ENCODE measurements around the gene XRCC5.

XRCC5 gene

GRCh38 chr2:216233281-216233995, 124.3 kb downstream of the XRCC5 start:
- DNase-seq (ENCODE audit: low spot score), result no peak

- no peak for DNase-seq (ENCODE audit: low spot score)
Measured at GRCh38 chr2:216234106-216234505, 125.0 kb downstream of the XRCC5 start.

- DNase-seq (ENCODE audit: low spot score), result no peak
Measured at GRCh38 chr2:216235462-216235861, 126.3 kb downstream of the XRCC5 start.

- no peak for DNase-seq (ENCODE audit: low spot score)
Measured at GRCh38 chr2:216235896-216236295, 126.7 kb downstream of the XRCC5 start.

- DNase-seq (ENCODE audit: low spot score), result no peak
Measured at GRCh38 chr2:216236486-216236885, 127.3 kb downstream of the XRCC5 start.

- DNase-seq (ENCODE audit: low spot score), result no peak
Measured at GRCh38 chr2:216242365-216242764, 133.2 kb downstream of the XRCC5 start.

GRCh38 chr2:216243026-216243425, 133.9 kb downstream of the XRCC5 start:
- DNase-seq (ENCODE audit: low spot score), result no peak

GRCh38 chr2:216245391-216245975, 136.3 kb downstream of the XRCC5 start:
- DNase-seq (ENCODE audit: low spot score), result no peak

- DNase-seq (ENCODE audit: low spot score), result no peak
Measured at GRCh38 chr2:216246766-216247165, 137.6 kb downstream of the XRCC5 start.
